Chondrocyte (in vitro differentiated cells): ENCODE data around the gene GRIA3. TPM values are rescaled to one million over a fixed set of nuclear protein-coding genes. Genes with fewer than 3 reads are reported as not detected.

ENCODE experiments used
- DNase-seq: peaks from one replicate; pipeline ENCODE4 v3.0.0; 2021; ENCODE audit warnings: mixed read lengths, low spot score
- H3K27ac Mint-ChIP-seq: one replicate; pipeline ENCODE4 v1.8.0; 2021; ENCODE audit warnings: mild to moderate bottlenecking, moderate library complexity, mixed read lengths; ENCODE audit not compliant: unreplicated experiment
- H3K27me3 Mint-ChIP-seq: 2 replicates; pipeline ENCODE4 v1.8.0; 2021; ENCODE audit warnings: low read depth, mixed read lengths
- H3K36me3 Mint-ChIP-seq: 2 replicates; pipeline ENCODE4 v1.8.0; 2021; ENCODE audit warnings: low read depth, mixed read lengths
- H3K4me1 Mint-ChIP-seq: 2 replicates; pipeline ENCODE4 v1.8.0; 2021; ENCODE audit warnings: low read depth, mild to moderate bottlenecking, mixed read lengths
- H3K4me3 Mint-ChIP-seq: one replicate; pipeline ENCODE4 v1.8.0; 2021; ENCODE audit warnings: mild to moderate bottlenecking, moderate library complexity, mixed read lengths; ENCODE audit not compliant: unreplicated experiment
- H3K9me3 Mint-ChIP-seq: 2 replicates; pipeline ENCODE4 v1.8.0; 2021; ENCODE audit warnings: low read depth, mixed read lengths
- total RNA-seq: library from RNA; stranded (reverse); gene quantifications from 3 replicates; pipeline ENCODE4 v1.2.1, GENCODE V29; 2021
- TF ChIP-seq, protein P1 (sequence below): fragments of 200-600 bp; sonication (generic); IDR thresholded peaks from 2 replicates; pipeline ENCODE4 v1.5.0; 2021; ENCODE audit warnings: antibody characterized with exemption, mild to moderate bottlenecking, moderate library complexity

GRIA3 gene
- total RNA-seq, 1 donor from 2014 or later, result not detected

DNA sequence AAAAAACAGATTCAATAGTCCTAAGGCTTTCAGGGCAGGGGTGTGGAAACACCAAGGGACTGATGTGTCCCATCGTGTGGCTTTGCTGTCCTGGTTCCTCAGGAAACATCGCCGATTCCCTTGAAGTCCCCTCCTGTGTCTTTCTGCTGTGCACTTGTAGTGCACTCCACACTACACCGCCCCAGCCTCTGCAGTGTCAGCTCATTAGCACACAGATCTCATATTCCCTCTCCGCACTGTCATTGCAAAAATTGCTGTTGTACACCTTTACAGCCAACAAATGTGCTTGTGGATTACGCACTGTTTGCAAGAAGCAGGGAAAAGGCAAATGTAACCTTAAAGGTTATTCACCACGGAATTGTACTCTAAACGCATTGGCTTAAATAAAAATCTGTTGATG lies 5.3 kb downstream of the GRIA3 start:
- H3K36me3 Mint-ChIP-seq, result no peaks in the 10 kb centered on the region
- H3K27me3 Mint-ChIP-seq, result peaks cover 16% of the 10 kb centered on the region
- TF ChIP-seq, protein P1, sequence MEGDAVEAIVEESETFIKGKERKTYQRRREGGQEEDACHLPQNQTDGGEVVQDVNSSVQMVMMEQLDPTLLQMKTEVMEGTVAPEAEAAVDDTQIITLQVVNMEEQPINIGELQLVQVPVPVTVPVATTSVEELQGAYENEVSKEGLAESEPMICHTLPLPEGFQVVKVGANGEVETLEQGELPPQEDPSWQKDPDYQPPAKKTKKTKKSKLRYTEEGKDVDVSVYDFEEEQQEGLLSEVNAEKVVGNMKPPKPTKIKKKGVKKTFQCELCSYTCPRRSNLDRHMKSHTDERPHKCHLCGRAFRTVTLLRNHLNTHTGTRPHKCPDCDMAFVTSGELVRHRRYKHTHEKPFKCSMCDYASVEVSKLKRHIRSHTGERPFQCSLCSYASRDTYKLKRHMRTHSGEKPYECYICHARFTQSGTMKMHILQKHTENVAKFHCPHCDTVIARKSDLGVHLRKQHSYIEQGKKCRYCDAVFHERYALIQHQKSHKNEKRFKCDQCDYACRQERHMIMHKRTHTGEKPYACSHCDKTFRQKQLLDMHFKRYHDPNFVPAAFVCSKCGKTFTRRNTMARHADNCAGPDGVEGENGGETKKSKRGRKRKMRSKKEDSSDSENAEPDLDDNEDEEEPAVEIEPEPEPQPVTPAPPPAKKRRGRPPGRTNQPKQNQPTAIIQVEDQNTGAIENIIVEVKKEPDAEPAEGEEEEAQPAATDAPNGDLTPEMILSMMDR, result no peak
- peaks cover 11% of the 10 kb centered on the region for H3K9me3 Mint-ChIP-seq
- DNase-seq, result no peak
- no peaks in the 10 kb centered on the region for H3K4me1 Mint-ChIP-seq
- H3K27ac Mint-ChIP-seq, result no peak overlapping the region
- no peak overlapping the region for H3K4me3 Mint-ChIP-seq

DNA sequence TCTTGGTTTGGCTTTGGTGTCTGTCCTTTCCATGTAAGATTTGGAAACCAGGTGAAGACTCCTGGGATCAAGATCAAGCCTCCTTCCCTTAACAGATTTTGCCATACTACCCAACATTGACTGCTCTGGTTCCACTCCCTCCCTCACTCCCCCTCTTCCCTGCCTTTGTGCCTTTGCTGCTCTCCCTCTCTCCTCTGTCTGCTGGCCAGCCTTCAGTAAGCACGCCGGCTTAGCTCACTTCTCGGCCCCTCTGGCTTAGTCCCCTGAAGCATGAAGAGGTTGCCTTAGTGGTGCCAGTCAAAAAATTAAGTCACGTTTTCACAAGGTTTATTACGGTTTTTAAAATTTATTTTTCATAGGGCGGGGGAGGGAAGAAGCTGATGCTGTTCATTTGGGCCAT lies 6.0 kb downstream of the GRIA3 start:
- DNase-seq, result no peak
- peaks cover 11% of the 10 kb centered on the region for H3K9me3 Mint-ChIP-seq
- H3K4me1 Mint-ChIP-seq, result no peaks in the 10 kb centered on the region
- no peaks in the 10 kb centered on the region for H3K36me3 Mint-ChIP-seq
- TF ChIP-seq, protein P1, result no peak
- H3K4me3 Mint-ChIP-seq, result no peak overlapping the region
- no peak overlapping the region for H3K27ac Mint-ChIP-seq
- H3K27me3 Mint-ChIP-seq, result peaks cover 16% of the 10 kb centered on the region

DNA sequence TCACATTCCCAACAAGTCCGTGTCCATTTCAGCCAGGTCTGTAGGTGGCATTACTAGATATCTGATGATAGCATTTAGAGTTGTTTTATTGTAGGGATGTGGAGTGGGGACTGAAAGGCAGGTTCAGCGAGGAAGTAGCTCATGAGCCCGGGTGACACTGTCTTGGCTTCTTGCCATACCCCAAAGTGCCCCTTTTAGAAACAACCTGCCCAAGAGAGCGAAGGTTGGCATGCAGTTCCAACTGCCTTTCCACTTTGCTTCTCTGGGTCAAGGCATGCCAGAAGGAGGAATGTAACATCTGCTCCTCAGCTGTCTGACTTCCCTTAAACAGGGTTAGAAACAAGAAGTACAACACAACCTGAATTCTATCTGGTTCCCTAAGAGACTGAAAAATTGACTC lies 9.0 kb downstream of the GRIA3 start:
- no peak overlapping the region for H3K4me3 Mint-ChIP-seq
- peaks cover 2% of the 10 kb centered on the region for H3K27me3 Mint-ChIP-seq
- H3K27ac Mint-ChIP-seq, result no peak overlapping the region
- TF ChIP-seq, protein P1, result no peak
- DNase-seq, result no peak
- H3K36me3 Mint-ChIP-seq, result no peaks in the 10 kb centered on the region
- no peaks in the 10 kb centered on the region for H3K4me1 Mint-ChIP-seq
- peaks cover 8% of the 10 kb centered on the region for H3K9me3 Mint-ChIP-seq

DNA sequence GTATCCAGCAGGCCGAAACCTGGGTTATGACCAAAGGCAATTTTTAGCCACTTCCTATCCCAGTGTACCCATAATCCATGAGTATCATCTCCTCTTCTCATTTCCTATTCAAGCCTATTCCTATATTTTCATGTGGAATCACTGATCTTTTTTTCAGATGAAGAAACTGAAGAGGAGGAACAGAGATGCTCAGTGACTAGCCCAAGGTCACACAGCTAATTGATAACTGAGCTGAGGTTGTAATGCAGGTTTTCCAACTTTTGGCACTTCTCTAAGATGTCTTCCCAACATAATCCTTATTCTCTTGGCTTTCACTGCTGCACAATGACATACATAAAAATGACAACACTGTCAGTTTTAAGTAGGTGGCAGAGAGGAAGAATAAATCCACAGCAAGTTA lies 15.3 kb downstream of the GRIA3 start:
- peaks cover 1% of the 10 kb centered on the region for H3K9me3 Mint-ChIP-seq
- H3K27me3 Mint-ChIP-seq, result no peaks in the 10 kb centered on the region
- TF ChIP-seq, protein P1, result no peak
- H3K4me3 Mint-ChIP-seq, result no peak overlapping the region
- H3K27ac Mint-ChIP-seq, result no peak overlapping the region
- DNase-seq, result no peak
- H3K36me3 Mint-ChIP-seq, result no peaks in the 10 kb centered on the region
- no peaks in the 10 kb centered on the region for H3K4me1 Mint-ChIP-seq

DNA sequence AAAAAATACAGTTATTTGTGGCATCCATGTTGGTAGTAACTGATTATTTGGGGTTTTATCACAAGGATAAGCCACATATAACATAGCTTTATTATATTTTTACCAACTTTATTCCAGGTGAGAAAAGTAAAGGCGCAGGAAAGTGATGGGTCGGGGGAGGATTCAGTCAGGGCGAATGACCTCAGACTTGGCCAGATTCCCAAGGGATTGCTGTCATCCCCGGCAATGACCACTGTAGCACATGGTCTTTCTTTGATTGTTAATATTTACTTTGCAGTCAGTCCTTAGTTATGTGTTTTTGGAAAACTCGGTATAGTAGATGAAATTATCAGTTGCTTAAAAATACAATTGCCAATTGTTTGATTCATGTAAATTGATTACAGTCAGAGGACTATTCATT lies 17.6 kb downstream of the GRIA3 start:
- Mint-ChIP-seq H3K27ac (no peak overlapping the region), H3K4me3 (no peak overlapping the region), H3K36me3 (no peaks in the 10 kb centered on the region), H3K27me3 (no peaks in the 10 kb centered on the region), H3K9me3 (peaks cover 3% of the 10 kb centered on the region), H3K4me1 (no peaks in the 10 kb centered on the region)
- TF ChIP-seq, protein P1, result no peak
- DNase-seq, result no peak
